GM23248 (cell line): ENCODE results near the gene WDR48. TPM values are rescaled to one million over a fixed set of nuclear protein-coding genes. Genes with fewer than 3 reads are reported as not detected.

ENCODE experiments used
- DNase-seq: peaks from one replicate; pipeline ENCODE4 v3.0.0-alpha.2; 2015
- H2AFZ ChIP-seq: fragments of 200-600 bp; sonication (generic); 2 replicates; pipeline ENCODE4 v1.6.1; 2016; ENCODE audit warnings: antibody characterized with exemption
- H3F3A ChIP-seq: fragments of 200-600 bp; sonication (generic); 2 replicates; pipeline ENCODE4 v1.6.1; 2016; ENCODE audit warnings: mild to moderate bottlenecking, antibody characterized with exemption, mixed run types; ENCODE audit not compliant: insufficient read depth
- H3K27ac ChIP-seq: fragments of 200-600 bp; sonication (generic); 2 replicates; pipeline ENCODE4 v1.5.1; 2016; ENCODE audit warnings: mild to moderate bottlenecking
- H3K27me3 ChIP-seq: fragments of 200-600 bp; sonication (generic); replicated peaks from 2 replicates; pipeline ENCODE4 v1.6.1; 2016; ENCODE audit warnings: mild to moderate bottlenecking; ENCODE audit not compliant: insufficient read depth
- H3K36me3 ChIP-seq: fragments of 200-600 bp; sonication (generic); 2 replicates; pipeline ENCODE4 v1.6.1; 2016; ENCODE audit warnings: low read depth, mild to moderate bottlenecking
- H3K4me1 ChIP-seq: fragments of 200-600 bp; sonication (generic); 2 replicates; pipeline ENCODE4 v1.6.1; 2016; ENCODE audit warnings: mild to moderate bottlenecking; ENCODE audit not compliant: insufficient read depth
- H3K4me2 ChIP-seq: fragments of 200-600 bp; sonication (generic); one replicate; pipeline ENCODE4 v1.6.1; 2016; ENCODE audit warnings: mild to moderate bottlenecking; ENCODE audit not compliant: unreplicated experiment
- H3K4me3 ChIP-seq: fragments of 200-600 bp; sonication (generic); 2 replicates; pipeline ENCODE4 v1.5.1; 2016; ENCODE audit warnings: mild to moderate bottlenecking
- H3K79me2 ChIP-seq: fragments of 200-600 bp; sonication (generic); 2 replicates; pipeline ENCODE4 v1.6.1; 2016; ENCODE audit warnings: mild to moderate bottlenecking; ENCODE audit not compliant: insufficient read depth
- H3K9ac ChIP-seq: fragments of 200-600 bp; sonication (generic); 2 replicates; pipeline ENCODE4 v1.6.1; 2016; ENCODE audit warnings: mild to moderate bottlenecking
- H3K9me2 ChIP-seq: fragments of 200-600 bp; sonication (generic); 2 replicates; pipeline ENCODE4 v1.6.1; 2016; ENCODE audit warnings: mixed run types, mild to moderate bottlenecking, moderate library complexity; ENCODE audit not compliant: insufficient read depth
- H3K9me3 ChIP-seq: fragments of 200-600 bp; sonication (generic); one replicate; pipeline ENCODE4 v1.6.1; 2017; ENCODE audit warnings: low read depth
- H4K20me1 ChIP-seq: fragments of 200-600 bp; sonication (generic); 2 replicates; pipeline ENCODE4 v1.6.0; 2016; ENCODE audit not compliant: insufficient read depth
- EZH2 ChIP-seq: fragments of 200-600 bp; sonication (generic); IDR thresholded peaks from 2 replicates; pipeline ENCODE4 v1.6.1; 2018; ENCODE audit warnings: antibody characterized with exemption, mild to moderate bottlenecking; ENCODE audit not compliant: insufficient read depth, poor library complexity, severe bottlenecking
- EZH2phosphoT487 ChIP-seq: fragments of 200-600 bp; sonication (generic); IDR thresholded peaks from 2 replicates; pipeline ENCODE4 v1.6.1; 2018; ENCODE audit warnings: antibody characterized with exemption, moderate library complexity, mild to moderate bottlenecking, low read depth; ENCODE audit not compliant: insufficient read depth
- WGBS, 2 experiments: methylation state at CpG; one replicate each; pipeline ENCODE4 v1.1.6; 2015 to 2017; ENCODE audit warnings: low lambda C conversion rate in 2 of 2, low coverage in 1 of 2; ENCODE audit errors: missing lambda C conversion rate in 2 of 2; 5-methylcytosine and 5-hydroxymethylcytosine counted together
- in situ Hi-C: fragments of 300-500 bp; cut with MboI; formaldehyde crosslinking; loops from 2 replicates; pipeline ENCODE4 v1.15.0; 2020
- polyA plus RNA-seq: library from polyadenylated mRNA; unstranded; fragments of >200 nt; fragmentation: Nextera tagmentation; extraction: Ambion mirVana; gene quantifications from 2 replicates; pipeline ENCODE4 v1.2.1, GENCODE V29; 2016
- total RNA-seq: library from RNA; depleted of rRNA; stranded (reverse); fragments of >200 nt; shearing (Covaris generic); gene quantifications from 2 replicates; pipeline ENCODE4 v1.2.3, GENCODE V29; 2014

WDR48 gene
- total and polyA plus RNA-seq, 2 experiments from 2014 or later = 25.7 to 29.7 TPM

DNA sequence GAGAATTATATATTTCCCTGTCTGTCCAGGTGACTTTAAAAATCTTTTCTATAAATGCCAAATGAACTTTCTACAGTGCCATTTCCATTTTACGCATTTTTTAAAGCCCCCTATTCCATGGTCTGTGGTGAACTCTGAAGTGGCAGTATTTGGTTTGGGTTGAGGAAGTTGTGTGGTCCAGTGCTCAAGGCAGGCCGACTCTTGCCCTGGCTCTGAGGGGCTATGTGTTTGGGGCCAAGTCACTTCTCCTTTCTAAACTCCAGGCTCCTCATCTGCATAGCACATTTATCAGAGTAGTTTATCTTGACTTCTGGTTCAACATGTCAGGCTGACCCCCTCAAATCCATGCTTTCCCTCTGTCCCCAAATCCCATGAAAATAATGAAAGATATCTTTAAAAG, 69.8 kb downstream of the WDR48 start:
- H3K4me1 ChIP-seq = peaks cover 8% of the 10 kb centered on the region
- H3F3A ChIP-seq = 0 out of 2 replicates have a peak, but pooled peaks cover 8% of the 10 kb centered on the region
- H3K27me3 ChIP-seq = no peaks in the 10 kb centered on the region
- H3K27ac ChIP-seq = no peak overlapping the region
- in situ Hi-C loops = loop anchor here (10.0 kb wide), 1 partner anchor 153 kb away; no protein-coding TSS in a partner anchor
- DNase-seq = no peak
- H2AFZ ChIP-seq = no peak overlapping the region
- no peaks in the 10 kb centered on the region for H3K9me2 ChIP-seq
- H3K9me3 ChIP-seq = no peaks in the 10 kb centered on the region
- H3K79me2 ChIP-seq = no peaks in the 10 kb centered on the region
- no peak overlapping the region for H3K4me3 ChIP-seq
- H3K9ac ChIP-seq = no peak overlapping the region
- TF ChIP-seq EZH2 (no peak), EZH2phosphoT487 (no peak)
- WGBS, 2 experiments = 95 to 100% methylated on average over 2 of the region's 2 CpGs
- no peaks in the 10 kb centered on the region for H4K20me1 ChIP-seq
- no peak overlapping the region for H3K4me2 ChIP-seq
- H3K36me3 ChIP-seq = no peaks in the 10 kb centered on the region

DNA sequence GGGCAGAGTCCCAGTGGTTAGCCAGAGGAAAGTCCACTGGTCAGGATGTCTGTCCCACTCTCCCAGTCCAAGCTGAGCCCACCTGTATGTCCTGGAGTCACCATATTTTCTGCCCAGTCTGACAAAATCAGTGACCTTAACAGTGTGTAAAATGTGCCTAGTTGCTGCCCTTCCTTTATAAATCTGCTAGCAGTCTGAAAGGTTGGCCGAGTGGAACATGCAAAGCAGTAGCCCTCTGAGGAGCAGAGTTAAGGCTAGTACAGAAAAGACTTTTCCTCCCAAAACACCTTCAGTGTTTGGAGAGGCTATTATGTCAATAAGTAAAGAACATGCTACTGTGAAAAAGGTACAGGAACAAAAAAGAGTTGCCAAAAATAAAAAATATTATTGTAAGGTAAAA, 71.0 kb downstream of the WDR48 start:
- TF ChIP-seq EZH2 (no peak), EZH2phosphoT487 (no peak)
- no peak overlapping the region for H3K9ac ChIP-seq
- 0 out of 2 replicates have a peak, but pooled peaks cover 8% of the 10 kb centered on the region for H3F3A ChIP-seq
- no peaks in the 10 kb centered on the region for H4K20me1 ChIP-seq
- no peak overlapping the region for H3K4me3 ChIP-seq
- H3K27ac ChIP-seq = no peak overlapping the region
- no peak overlapping the region for H2AFZ ChIP-seq
- no peaks in the 10 kb centered on the region for H3K79me2 ChIP-seq
- in situ Hi-C loops = loop anchor here (10.0 kb wide), 1 partner anchor 152 kb away; no protein-coding TSS in a partner anchor
- no peaks in the 10 kb centered on the region for H3K9me2 ChIP-seq
- no peaks in the 10 kb centered on the region for H3K9me3 ChIP-seq
- DNase-seq = no peak
- no peak overlapping the region for H3K4me2 ChIP-seq
- no peaks in the 10 kb centered on the region for H3K36me3 ChIP-seq
- no peaks in the 10 kb centered on the region for H3K27me3 ChIP-seq
- 91% methylated on average over 1 of the region's 1 CpG for WGBS, 2 experiments
- peaks cover 8% of the 10 kb centered on the region for H3K4me1 ChIP-seq

DNA sequence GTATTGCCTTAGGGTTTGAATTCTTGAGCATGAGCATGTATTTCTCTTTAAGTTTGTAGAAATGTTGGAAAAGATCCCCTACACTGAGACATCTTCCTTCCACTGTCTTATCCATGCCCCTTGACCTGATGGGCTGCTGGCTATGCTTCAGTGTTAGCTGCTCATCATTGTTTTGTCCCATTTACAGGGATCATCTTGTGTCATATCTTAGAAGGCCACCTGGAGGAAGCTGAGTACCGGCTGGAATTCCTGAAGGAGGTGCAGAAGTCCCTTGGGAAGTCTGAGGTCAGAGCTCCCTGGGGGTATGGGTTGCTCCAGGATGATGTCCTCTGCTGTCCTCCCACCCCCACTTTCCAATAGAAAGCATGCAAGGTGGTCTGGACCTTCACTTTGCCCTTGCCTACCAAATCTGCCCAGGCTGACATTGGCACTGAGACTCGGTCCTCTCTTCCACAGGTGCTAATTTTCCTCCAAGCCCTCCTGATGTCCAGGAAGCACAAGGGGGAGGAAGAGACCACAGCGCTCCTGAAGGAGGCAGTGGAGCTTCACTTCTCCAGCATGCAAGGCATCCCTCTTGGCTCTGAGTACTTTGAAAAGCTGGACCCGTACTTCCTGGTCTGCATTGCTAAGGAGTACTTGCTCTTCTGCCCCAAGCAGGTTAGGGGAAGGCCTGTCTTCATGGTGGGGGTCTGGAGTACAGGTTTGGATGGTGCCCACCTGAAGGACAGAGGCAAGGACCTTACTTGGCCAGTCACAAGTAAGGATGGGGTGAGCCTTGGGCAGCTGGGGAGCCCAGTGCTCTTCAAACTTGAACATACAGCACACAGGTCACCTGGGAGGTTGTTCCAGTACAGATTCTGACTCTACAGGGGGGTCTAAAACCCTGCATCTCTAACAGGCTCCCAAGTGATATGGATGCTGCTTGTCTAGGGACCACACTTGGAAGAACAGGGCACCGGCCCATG, 73.3 kb downstream of the WDR48 start:
- no peak overlapping the region for H3K27ac ChIP-seq
- 60 to 69% methylated on average over 5 of the region's 5 CpGs for WGBS, 2 experiments
- H3K79me2 ChIP-seq = no peaks in the 10 kb centered on the region
- TF ChIP-seq EZH2phosphoT487 (no peak), EZH2 (no peak)
- no peak overlapping the region for H3K4me3 ChIP-seq
- H2AFZ ChIP-seq = 0 out of 2 replicates have a peak overlapping the region, but pooled peaks have one; percentile 32
- H3F3A ChIP-seq = 0 out of 2 replicates have a peak, but pooled peaks cover 8% of the 10 kb centered on the region
- H3K4me1 ChIP-seq = peaks cover 8% of the 10 kb centered on the region
- H3K4me2 ChIP-seq = peak overlapping the region; percentile 14
- no peak overlapping the region for H3K9ac ChIP-seq
- no peaks in the 10 kb centered on the region for H3K36me3 ChIP-seq
- no peaks in the 10 kb centered on the region for H3K9me3 ChIP-seq
- in situ Hi-C loops = loop anchor here (10.0 kb wide), 1 partner anchor 150 kb away; no protein-coding TSS in a partner anchor
- H4K20me1 ChIP-seq = no peaks in the 10 kb centered on the region
- peak; percentile 67 for DNase-seq
- H3K27me3 ChIP-seq = no peaks in the 10 kb centered on the region
- H3K9me2 ChIP-seq = no peaks in the 10 kb centered on the region

DNA sequence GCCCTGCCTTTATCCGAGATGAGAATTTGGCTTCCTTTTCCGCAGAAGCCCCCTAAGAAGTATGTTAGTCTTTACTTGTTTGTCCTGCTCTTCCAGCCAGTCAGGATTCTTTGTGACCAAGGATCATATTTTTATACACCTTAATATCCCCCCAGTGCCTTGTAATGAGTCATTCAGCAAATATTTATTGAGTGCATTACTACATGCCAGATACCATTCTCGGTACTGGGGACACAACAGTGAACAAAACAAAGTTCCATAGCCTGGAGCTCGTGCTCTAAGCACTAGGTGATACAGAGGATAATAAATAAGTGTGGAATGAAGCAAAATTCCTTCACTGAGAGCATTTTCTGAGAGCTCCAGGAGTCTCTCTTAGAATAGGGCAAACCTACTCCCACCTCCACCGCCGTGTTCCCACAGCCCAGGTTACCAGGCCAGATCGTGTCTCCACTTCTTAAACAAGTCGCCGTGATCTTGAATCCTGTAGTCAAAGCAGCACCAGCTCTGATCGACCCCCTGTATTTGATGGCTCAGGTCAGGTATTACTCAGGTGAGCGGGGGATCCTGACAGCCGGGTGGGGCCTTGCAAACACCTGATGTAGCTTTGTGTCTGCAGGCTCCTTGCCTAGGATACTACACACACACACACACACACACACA, 74.2 kb downstream of the WDR48 start:
- H4K20me1 ChIP-seq = no peaks in the 10 kb centered on the region
- 63% methylated on average over 12 of the region's 12 CpGs for WGBS, 2 experiments
- no peaks in the 10 kb centered on the region for H3K9me3 ChIP-seq
- TF ChIP-seq EZH2phosphoT487 (no peak), EZH2 (no peak)
- H3K36me3 ChIP-seq = no peaks in the 10 kb centered on the region
- no peak overlapping the region for H3K4me3 ChIP-seq
- H3K4me2 ChIP-seq = peak overlapping the region; percentile 14
- no peak overlapping the region for H3K27ac ChIP-seq
- no peaks in the 10 kb centered on the region for H3K79me2 ChIP-seq
- in situ Hi-C loops = loop anchor here (10.0 kb wide), 1 partner anchor 149 kb away; no protein-coding TSS in a partner anchor
- no peaks in the 10 kb centered on the region for H3K9me2 ChIP-seq
- H2AFZ ChIP-seq = no peak overlapping the region
- no peaks in the 10 kb centered on the region for H3K27me3 ChIP-seq
- no peak overlapping the region for H3K9ac ChIP-seq
- peaks cover 8% of the 10 kb centered on the region for H3K4me1 ChIP-seq
- 0 out of 2 replicates have a peak, but pooled peaks cover 8% of the 10 kb centered on the region for H3F3A ChIP-seq
- peak; percentile 58 for DNase-seq
